T-helper 9 cell (primary cell): ENCODE results near the gene KMT2E.

Source experiments
- DNase-seq: peaks from one replicate; pipeline ENCODE4 v3.0.0-alpha.2; 2020

KMT2E gene

GRCh38 chr7:105133986-105134655 lies 120.1 kb downstream of the KMT2E start:
- no peak for DNase-seq

DNA sequence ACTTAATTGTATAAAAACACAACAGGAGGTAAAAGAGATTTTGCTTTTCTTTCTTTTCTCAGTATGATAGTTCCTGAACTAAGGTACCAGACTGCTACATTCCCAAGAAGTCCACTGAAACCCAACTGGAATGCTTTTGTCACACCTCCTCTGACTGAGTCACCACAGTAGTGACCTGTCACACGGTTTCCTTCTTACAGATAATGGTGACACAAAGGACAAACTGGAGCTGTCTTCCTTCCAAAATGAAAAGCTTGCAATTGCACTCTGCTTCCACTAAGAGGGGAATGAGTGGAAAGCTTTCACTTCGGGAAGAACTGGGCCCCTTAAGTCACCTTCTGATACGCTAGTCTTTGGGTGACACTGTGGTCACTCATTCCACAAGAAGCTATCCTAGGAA lies 122.2 kb downstream of the KMT2E start:
- DNase-seq, result no peak

- DNase-seq, result no peak
Observed at GRCh38 chr7:105137898-105138297, 123.9 kb downstream of the KMT2E start.

DNA sequence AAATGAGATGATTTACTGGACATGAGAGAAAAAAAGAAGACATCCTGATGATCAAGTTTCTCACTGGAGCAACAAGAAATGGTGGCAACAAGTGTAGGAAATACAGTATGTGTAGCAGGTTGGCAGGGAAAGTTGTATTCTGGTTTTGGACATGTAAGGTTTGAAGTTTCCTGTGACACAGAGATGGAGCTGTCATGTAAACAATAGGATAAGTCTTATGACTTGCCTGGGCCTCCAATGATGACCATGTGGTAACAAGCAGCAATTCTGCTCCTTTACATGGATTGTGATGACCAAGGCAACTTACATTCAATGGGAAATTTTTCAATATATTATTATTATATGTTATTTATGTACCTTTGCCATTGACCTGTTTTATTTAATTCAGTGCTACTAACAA lies 125.4 kb downstream of the KMT2E start:
- DNase-seq, result no peak

- DNase-seq, result no peak
Observed at GRCh38 chr7:105141068-105141467, 127.1 kb downstream of the KMT2E start.

GRCh38 chr7:105149827-105150226 lies 135.8 kb downstream of the KMT2E start:
- no peak for DNase-seq

- no peak for DNase-seq
Observed at GRCh38 chr7:105151152-105151551, 137.1 kb downstream of the KMT2E start.

DNA sequence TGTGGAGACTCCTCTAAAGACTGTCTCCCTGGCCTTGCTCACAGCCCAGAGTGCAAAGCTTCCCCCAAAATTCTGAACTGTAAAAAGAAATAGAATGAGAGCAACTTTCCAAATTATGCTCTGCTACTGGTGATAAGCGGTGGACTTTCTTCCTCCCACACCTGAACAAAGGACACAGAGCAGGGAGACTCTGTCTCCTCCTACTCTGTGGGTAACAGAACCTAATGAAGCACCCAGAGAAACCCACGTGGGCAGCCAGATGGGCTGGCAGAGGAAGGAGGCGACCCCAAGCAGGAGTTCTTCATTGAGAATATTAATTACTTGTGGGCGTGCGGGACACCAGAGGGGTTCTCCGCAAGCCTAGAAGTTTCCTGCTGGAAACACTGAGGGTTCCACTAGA lies 139.5 kb downstream of the KMT2E start:
- DNase-seq, result no peak

DNA sequence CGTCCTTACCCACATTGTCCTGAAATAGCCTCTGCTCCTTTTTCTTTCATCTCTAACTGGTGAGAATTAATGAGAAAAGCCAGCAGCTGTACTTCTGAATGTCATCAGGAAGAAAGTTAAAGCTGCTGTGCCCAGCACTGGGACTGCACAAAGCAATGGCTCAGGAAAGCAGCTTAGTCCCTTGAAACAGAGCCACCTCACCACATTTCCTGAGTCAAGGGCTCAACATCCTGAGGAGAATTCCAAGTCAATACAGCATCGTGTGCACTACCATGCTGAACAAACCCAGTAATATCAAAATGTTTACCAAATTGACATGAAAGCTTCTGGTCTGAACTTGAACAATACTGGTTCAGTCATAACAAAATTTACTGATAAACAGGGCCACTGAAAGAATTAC lies 140.1 kb downstream of the KMT2E start:
- DNase-seq, result no peak

GRCh38 chr7:105156731-105157130 lies 142.7 kb downstream of the KMT2E start:
- no peak for DNase-seq

DNA sequence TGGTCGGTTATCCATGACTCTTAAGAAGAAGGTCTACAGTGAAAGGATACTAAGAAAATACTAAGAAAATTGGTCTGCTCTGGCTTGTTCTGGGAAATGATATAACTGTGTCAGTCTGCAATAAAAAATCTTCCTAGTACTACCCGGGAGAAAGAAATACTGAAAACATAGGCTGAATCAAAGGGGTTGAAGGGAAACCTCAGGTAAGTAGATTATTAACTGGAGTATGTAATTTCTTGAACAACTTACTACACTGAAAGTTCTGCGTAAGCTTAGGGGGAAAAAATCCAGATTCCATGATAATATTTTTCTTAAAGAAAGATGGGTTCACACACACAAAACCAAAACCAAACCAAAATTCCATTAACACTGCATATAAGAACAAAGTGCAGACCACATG lies 143.3 kb downstream of the KMT2E start:
- DNase-seq, result no peak

GRCh38 chr7:105161366-105161765 lies 147.4 kb downstream of the KMT2E start:
- DNase-seq, result no peak
